ENCODE results near the gene AKT3. TPM values are rescaled to one million over a fixed set of nuclear protein-coding genes. Genes with fewer than 3 reads are reported as not detected.

The AKT3 gene
- polyA plus RNA-seq, 6 donors from 2014 or later: 2.8 to 6.4 (median 3.5) TPM; not detected in 1

DNA sequence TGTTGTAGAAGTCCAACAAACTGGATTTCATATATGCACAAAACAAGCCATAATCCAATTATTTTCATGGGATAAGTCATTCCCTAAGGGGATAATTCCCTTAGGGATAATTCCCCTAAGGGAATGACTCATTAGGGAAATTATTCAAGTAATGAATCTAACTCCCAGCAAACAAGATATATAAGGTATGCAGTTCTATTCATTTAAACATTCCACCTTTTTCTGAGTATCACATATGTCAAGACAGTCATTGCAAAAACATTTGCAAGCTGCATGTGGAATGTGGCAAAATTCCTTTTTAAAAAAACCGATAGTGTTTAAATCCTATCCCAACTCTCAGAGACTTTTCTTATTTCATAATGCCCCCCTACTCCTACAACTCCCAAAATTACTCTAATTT is 131.2 kb downstream of the AKT3 start:
- Mint-ChIP-seq H3K9me3 (no peaks in the 10 kb centered on the region), H3K27me3 (no peaks in the 10 kb centered on the region), H3K27ac (no peak overlapping the region), H3K4me3 (no peak overlapping the region), H3K4me1 (peaks cover 13 to 16% (median 14%) of the 10 kb centered on the region in 3 donors), H3K36me3 (peaks cover 0 to 9% of the 10 kb centered on the region in 2 donors)
- ATAC-seq (ENCODE audit: low read depth in 2 of 2) (no peak), DNase-seq (no peak)

- Mint-ChIP-seq H3K9me3 (no peaks in the 10 kb centered on the region), H3K4me1 (peaks cover 8 to 13% (median 9%) of the 10 kb centered on the region in 3 donors), H3K36me3 (peaks cover 0 to 9% of the 10 kb centered on the region in 2 donors), H3K27ac (no peak overlapping the region), H3K4me3 (no peak overlapping the region), H3K27me3 (no peaks in the 10 kb centered on the region)
- ATAC-seq (ENCODE audit: low read depth in 2 of 2) (no peak), DNase-seq (no peak)
Measured at GRCh38 chr1:243718022-243718421, 132.0 kb downstream of the AKT3 start.

GRCh38 chr1:243716906-243717305 is 133.1 kb downstream of the AKT3 start:
- Mint-ChIP-seq H3K27me3 (no peaks in the 10 kb centered on the region), H3K36me3 (peaks cover 0 to 9% of the 10 kb centered on the region in 2 donors), H3K4me3 (no peak overlapping the region), H3K9me3 (no peaks in the 10 kb centered on the region), H3K4me1 (peaks cover 8 to 16% (median 11%) of the 10 kb centered on the region in 3 donors), H3K27ac (peak overlapping the region in 2 of 6 donors; percentile 3 to 83)
- no peak for DNase-seq
- no peak for ATAC-seq (ENCODE audit: low read depth in 2 of 2)

DNA sequence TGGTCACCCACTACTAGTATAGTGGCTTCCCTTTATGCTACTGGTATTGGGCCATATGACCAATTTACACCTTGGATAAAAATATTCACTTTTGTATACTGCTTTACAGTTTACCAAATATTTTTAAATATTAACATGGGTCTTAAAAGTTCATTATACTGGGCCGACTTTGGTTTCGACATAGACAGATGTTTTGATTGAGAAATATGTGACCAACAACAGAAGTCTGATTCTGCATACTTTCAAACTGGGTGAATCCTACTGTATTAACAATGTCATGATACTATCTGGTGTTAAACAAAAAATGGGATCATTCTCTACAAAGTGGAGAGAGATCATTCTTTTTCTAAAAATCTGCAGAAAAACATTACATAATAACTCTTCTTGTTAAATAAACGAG is 134.8 kb downstream of the AKT3 start:
- no peak for DNase-seq
- Mint-ChIP-seq H3K9me3 (no peaks in the 10 kb centered on the region), H3K4me3 (no peak overlapping the region), H3K27me3 (no peaks in the 10 kb centered on the region), H3K36me3 (peaks cover 0 to 9% of the 10 kb centered on the region in 2 donors), H3K4me1 (peaks cover 6 to 21% (median 21%) of the 10 kb centered on the region in 3 donors), H3K27ac (no peak overlapping the region)
- no peak for ATAC-seq (ENCODE audit: low read depth in 2 of 2)

GRCh38 chr1:243713470-243714186 is 136.4 kb downstream of the AKT3 start:
- H3K36me3 Mint-ChIP-seq: no peaks in the 10 kb centered on the region
- DNase-seq: no peak
- H3K9me3 Mint-ChIP-seq: no peaks in the 10 kb centered on the region
- no peaks in the 10 kb centered on the region for H3K27me3 Mint-ChIP-seq
- no peak overlapping the region for H3K27ac Mint-ChIP-seq
- no peak for ATAC-seq (ENCODE audit: low read depth in 2 of 2)
- H3K4me1 Mint-ChIP-seq: peaks cover 2 to 16% (median 13%) of the 10 kb centered on the region in 3 donors
- peak overlapping the region in 3 of 8 donors; percentile 32 to 58 (median 44) for H3K4me3 Mint-ChIP-seq

DNA sequence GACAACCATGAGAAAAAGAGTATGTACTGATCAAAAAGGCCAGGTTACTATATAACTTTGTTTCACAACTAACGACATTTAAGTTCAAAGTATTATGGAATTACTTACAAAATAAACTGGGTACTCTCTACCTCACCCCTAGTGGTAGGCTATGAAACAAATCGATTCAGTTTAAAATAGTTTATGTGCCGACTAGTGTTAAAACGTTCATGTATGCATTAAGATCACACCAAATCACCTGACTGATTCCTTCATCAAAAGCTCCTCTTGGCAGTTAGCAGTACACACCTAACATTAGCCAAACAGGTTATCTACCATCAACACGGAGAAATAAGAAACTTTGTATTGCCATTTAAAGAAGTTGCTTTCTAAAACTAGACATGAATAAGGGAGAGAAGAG is 137.1 kb downstream of the AKT3 start:
- no peaks in the 10 kb centered on the region for H3K36me3 Mint-ChIP-seq
- H3K27me3 Mint-ChIP-seq: no peaks in the 10 kb centered on the region
- ATAC-seq (ENCODE audit: low read depth in 2 of 2) (no peak), DNase-seq (no peak)
- H3K4me3 Mint-ChIP-seq: peak overlapping the region in 7 of 8 donors; percentile 23 to 78 (median 50)
- H3K9me3 Mint-ChIP-seq: no peaks in the 10 kb centered on the region
- H3K4me1 Mint-ChIP-seq: peaks cover 2 to 16% (median 13%) of the 10 kb centered on the region in 3 donors
- no peak overlapping the region for H3K27ac Mint-ChIP-seq

DNA sequence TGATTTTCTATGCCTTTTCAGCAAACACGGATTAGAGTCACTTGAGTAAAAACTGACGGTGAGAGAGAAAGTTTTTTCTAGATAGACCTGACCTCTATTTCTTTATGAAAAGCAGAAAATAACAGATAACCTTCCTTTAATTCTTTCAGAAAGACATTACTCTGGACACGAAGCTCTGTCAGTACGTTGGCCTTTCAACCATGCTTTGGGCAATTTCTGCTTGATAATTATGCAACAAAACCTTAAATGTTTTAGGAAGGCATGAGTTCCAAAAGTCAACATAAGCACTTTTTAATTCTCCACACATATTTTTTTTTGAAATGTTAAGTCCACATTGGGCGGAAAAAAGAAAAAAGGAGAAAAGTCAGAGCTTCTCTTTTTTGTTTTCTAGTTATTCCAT is 137.8 kb downstream of the AKT3 start:
- Mint-ChIP-seq H3K9me3 (no peaks in the 10 kb centered on the region), H3K27ac (no peak overlapping the region), H3K4me1 (peaks cover 2 to 16% (median 13%) of the 10 kb centered on the region in 3 donors), H3K27me3 (no peaks in the 10 kb centered on the region), H3K4me3 (no peak overlapping the region), H3K36me3 (no peaks in the 10 kb centered on the region)
- ATAC-seq (ENCODE audit: low read depth in 2 of 2) (no peak), DNase-seq (no peak)

DNA sequence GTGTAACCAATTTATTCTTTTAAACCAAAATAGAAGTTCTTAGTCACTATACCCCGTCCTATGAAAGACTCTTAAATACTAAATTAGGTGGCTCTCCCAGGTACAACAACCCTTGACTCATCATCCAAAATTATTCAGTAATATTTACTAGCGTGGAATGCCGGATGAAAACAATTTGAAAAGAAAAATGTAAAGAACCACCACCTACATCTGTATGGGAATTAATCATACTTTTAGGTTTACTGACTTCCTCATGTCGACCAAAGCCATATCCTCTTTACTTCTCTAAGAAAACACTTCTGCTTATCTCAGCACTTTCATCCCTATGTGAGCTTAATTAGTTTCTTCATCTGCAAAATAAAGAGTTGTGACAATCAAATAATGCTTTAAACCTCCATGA is 139.6 kb downstream of the AKT3 start:
- DNase-seq: no peak
- no peaks in the 10 kb centered on the region for H3K36me3 Mint-ChIP-seq

GRCh38 chr1:243708210-243708609 is 141.8 kb downstream of the AKT3 start:
- H3K27me3 Mint-ChIP-seq: no peaks in the 10 kb centered on the region
- no peak overlapping the region for H3K27ac Mint-ChIP-seq
- DNase-seq: peak; percentile 11
- no peaks in the 10 kb centered on the region for H3K9me3 Mint-ChIP-seq
- no peak for ATAC-seq (ENCODE audit: low read depth in 2 of 2)
- peaks cover 2 to 13% (median 11%) of the 10 kb centered on the region in 3 donors for H3K4me1 Mint-ChIP-seq
- no peak overlapping the region for H3K4me3 Mint-ChIP-seq
- no peaks in the 10 kb centered on the region for H3K36me3 Mint-ChIP-seq

More for the DNA sequence above, 139.6 kb downstream of the AKT3 start:
- Mint-ChIP-seq H3K27me3 (no peaks in the 10 kb centered on the region), H3K27ac (peak overlapping the region in 2 of 6 donors; percentile 3 to 71), H3K4me1 (peaks cover 2 to 16% (median 13%) of the 10 kb centered on the region in 3 donors), H3K9me3 (no peaks in the 10 kb centered on the region), H3K4me3 (no peak overlapping the region)
- peak in 1 of 2 donors; percentile 28 for ATAC-seq (ENCODE audit: low read depth in 2 of 2)

DNA sequence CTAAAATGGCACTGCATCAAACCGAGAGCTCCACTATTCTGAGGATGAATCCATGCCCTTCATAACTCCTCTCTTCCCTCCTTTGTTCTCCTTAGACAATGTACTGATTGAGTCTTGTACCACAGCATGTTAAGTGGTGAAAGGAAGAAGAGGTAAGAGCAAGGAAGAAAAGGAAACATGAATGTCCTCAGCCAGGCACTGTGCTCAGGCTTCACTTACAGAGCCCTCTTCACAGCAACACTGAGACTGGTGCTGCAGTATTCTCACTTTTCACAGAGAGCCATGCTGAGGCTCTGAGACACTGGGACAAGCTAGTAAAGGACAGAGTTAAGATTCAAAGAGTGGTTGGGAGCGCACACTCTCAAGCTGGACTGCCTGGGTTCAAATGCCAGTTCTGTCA is 143.5 kb downstream of the AKT3 start:
- Mint-ChIP-seq H3K27ac (peak overlapping the region in 1 of 6 donors; percentile 20), H3K27me3 (no peaks in the 10 kb centered on the region), H3K36me3 (no peaks in the 10 kb centered on the region), H3K4me3 (no peak overlapping the region), H3K4me1 (peaks cover 0 to 13% (median 6%) of the 10 kb centered on the region in 3 donors), H3K9me3 (no peaks in the 10 kb centered on the region)
- DNase-seq (no peak), ATAC-seq (ENCODE audit: low read depth in 2 of 2) (no peak)

GRCh38 chr1:243705585-243705984 is 144.5 kb downstream of the AKT3 start:
- ATAC-seq (ENCODE audit: low read depth in 2 of 2) (no peak), DNase-seq (no peak)
- peak overlapping the region in 2 of 6 donors; percentile 47 to 53 for H3K27ac Mint-ChIP-seq
- no peaks in the 10 kb centered on the region for H3K27me3 Mint-ChIP-seq
- H3K9me3 Mint-ChIP-seq: no peaks in the 10 kb centered on the region
- H3K36me3 Mint-ChIP-seq: no peaks in the 10 kb centered on the region
- H3K4me1 Mint-ChIP-seq: peaks cover 0 to 4% (median 4%) of the 10 kb centered on the region in 3 donors
- H3K4me3 Mint-ChIP-seq: no peak overlapping the region

- ATAC-seq (ENCODE audit: low read depth in 2 of 2): no peak
- Mint-ChIP-seq H3K36me3 (no peaks in the 10 kb centered on the region), H3K4me3 (no peak overlapping the region), H3K9me3 (no peaks in the 10 kb centered on the region), H3K4me1 (peaks cover 0 to 4% (median 0%) of the 10 kb centered on the region in 3 donors), H3K27me3 (no peaks in the 10 kb centered on the region), H3K27ac (no peak overlapping the region)
- DNase-seq: no peak
Measured at GRCh38 chr1:243701872-243702271, 148.2 kb downstream of the AKT3 start.

DNA sequence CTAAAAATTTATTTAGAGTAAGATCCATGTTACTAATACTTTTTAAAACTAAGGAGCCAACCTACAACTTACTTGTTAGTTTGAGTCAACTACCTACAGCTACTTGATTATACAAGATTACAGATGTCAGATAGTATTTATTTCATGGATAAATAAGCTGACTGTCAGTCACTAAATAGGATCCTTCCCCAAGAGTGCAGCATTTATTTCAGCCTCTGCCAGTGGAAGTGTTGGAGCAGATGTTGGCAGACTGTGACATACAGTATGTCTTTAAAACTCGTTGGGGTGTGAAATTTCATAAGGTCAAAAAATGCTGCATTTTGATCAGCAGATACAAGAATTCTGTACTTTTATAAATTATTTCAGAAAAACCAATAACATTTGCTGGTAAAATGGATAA is 156.2 kb downstream of the AKT3 start:
- DNase-seq (no peak), ATAC-seq (ENCODE audit: low read depth in 2 of 2) (no peak)
- H3K27me3 Mint-ChIP-seq: no peaks in the 10 kb centered on the region
- H3K4me3 Mint-ChIP-seq: no peak overlapping the region
- H3K9me3 Mint-ChIP-seq: no peaks in the 10 kb centered on the region
- H3K4me1 Mint-ChIP-seq: no peaks in the 10 kb centered on the region
- H3K36me3 Mint-ChIP-seq: peaks cover 13% of the 10 kb centered on the region in 2 donors
- H3K27ac Mint-ChIP-seq: no peak overlapping the region

GRCh38 chr1:243686159-243686558 is 163.9 kb downstream of the AKT3 start:
- DNase-seq: no peak
- no peak overlapping the region for H3K27ac Mint-ChIP-seq

More at GRCh38 chr1:243686159-243686558, 163.9 kb downstream of the AKT3 start:
- Mint-ChIP-seq H3K36me3 (peaks cover 22 to 28% of the 10 kb centered on the region in 2 donors), H3K27me3 (no peaks in the 10 kb centered on the region), H3K9me3 (no peaks in the 10 kb centered on the region), H3K4me1 (no peaks in the 10 kb centered on the region), H3K4me3 (no peak overlapping the region)
- no peak for ATAC-seq (ENCODE audit: low read depth in 2 of 2)
